Left ventricle myocardium inferior (tissue), 1 donor: Measurements from ENCODE around the gene MCCD1. TPM values are rescaled to one million over a fixed set of nuclear protein-coding genes. Genes with fewer than 3 reads are reported as not detected.
A peak's percentile ranks its signal among the peaks of the same experiment; 100 is the strongest.
"Not testable (repeated sequence)": the region's sequence is repeated elsewhere in the genome, so short reads cannot be mapped to it uniquely, and the experiment has no call there.

Experiments used
- DNase-seq: peaks from one replicate; pipeline ENCODE4 v3.0.0-alpha.2; 2020
- H3K27ac ChIP-seq: fragments of 200-600 bp; replicated peaks from 2 replicates; pipeline ENCODE4 v1.8.0; 2021
- H3K27me3 ChIP-seq: fragments of 200-600 bp; 2 replicates; pipeline ENCODE4 v1.8.0; 2021; ENCODE audit warnings: low read depth
- H3K36me3 ChIP-seq: fragments of 200-600 bp; 2 replicates; pipeline ENCODE4 v1.8.0; 2021
- H3K4me1 ChIP-seq: fragments of 200-600 bp; 2 replicates; pipeline ENCODE4 v1.8.0; 2021
- H3K4me3 ChIP-seq: fragments of 200-600 bp; 2 replicates; pipeline ENCODE4 v1.8.0; 2021; ENCODE audit warnings: mild to moderate bottlenecking, moderate library complexity
- H3K9me3 ChIP-seq: fragments of 200-600 bp; replicated peaks from 2 replicates; pipeline ENCODE4 v1.8.0; 2021
- CTCF ChIP-seq: fragments of 200-600 bp; IDR thresholded peaks from 2 replicates; pipeline ENCODE4 v1.8.0; 2021; ENCODE audit warnings: antibody characterized with exemption, mild to moderate bottlenecking, borderline replicate concordance
- intact Hi-C: fragments of 100-400 bp; cut with micrococcal nuclease; formaldehyde crosslinking; loops from one replicate; pipeline ENCODE4 v1.11.0; 2022
- total RNA-seq: library from RNA; stranded (reverse); fragmentation: NEBNext Ultra II Directional; extraction: Animal tissue kit (Norgen Biotek cat#: 25700); gene quantifications from one replicate; pipeline ENCODE4 v1.2.1, GENCODE V29; 2021
- donor health status: DM: no; HTN: yes; CAD: no; lungs with severe emphysema.

Gene MCCD1
- total RNA-seq, 1 donor from 2014 or later, result not detected

- H3K27ac ChIP-seq, result peak overlapping the region; percentile 93
- peaks cover 36% of the 10 kb centered on the region for H3K4me1 ChIP-seq
- no peaks in the 10 kb centered on the region for H3K9me3 ChIP-seq
- TF ChIP-seq CTCF, result no peak
- H3K27me3 ChIP-seq, result no peaks in the 10 kb centered on the region
- intact Hi-C loops, result no loop called here
- peaks cover 31% of the 10 kb centered on the region for H3K36me3 ChIP-seq
- peak overlapping the region; percentile 70 for H3K4me3 ChIP-seq
- DNase-seq, result no peak
Measured at GRCh38 chr6:31547727-31548543, 19.2 kb downstream of the MCCD1 start.

GRCh38 chr6:31548544-31548873 is 19.7 kb downstream of the MCCD1 start:
- peak overlapping the region; percentile 93 for H3K27ac ChIP-seq
- intact Hi-C loops, result no loop called here
- peaks cover 30% of the 10 kb centered on the region for H3K4me1 ChIP-seq
- no peak for DNase-seq
- H3K4me3 ChIP-seq, result peak overlapping the region; percentile 70
- TF ChIP-seq CTCF, result no peak
- H3K27me3 ChIP-seq, result no peaks in the 10 kb centered on the region
- H3K36me3 ChIP-seq, result peaks cover 35% of the 10 kb centered on the region
- no peaks in the 10 kb centered on the region for H3K9me3 ChIP-seq

- DNase-seq, result peak; percentile 46
- peak overlapping the region; percentile 49 for H3K27ac ChIP-seq
- intact Hi-C loops, H3K27me3 ChIP-seq, H3K4me3 ChIP-seq, H3K9me3 ChIP-seq: not testable (repeated sequence)
- TF ChIP-seq CTCF, result peak; percentile 58
- H3K36me3 ChIP-seq, result peaks cover 48% of the 10 kb centered on the region
- H3K4me1 ChIP-seq, result peaks cover 31% of the 10 kb centered on the region
Measured at GRCh38 chr6:31551371-31551770, 22.6 kb downstream of the MCCD1 start.

GRCh38 chr6:31556307-31556706 is 27.5 kb downstream of the MCCD1 start:
- no peak for TF ChIP-seq CTCF
- Histone ChIP-seq H3K27ac (no peak overlapping the region), H3K36me3 (peaks cover 48% of the 10 kb centered on the region), H3K4me3 (no peak overlapping the region), H3K9me3 (no peaks in the 10 kb centered on the region), H3K27me3 (no peaks in the 10 kb centered on the region), H3K4me1 (peaks cover 45% of the 10 kb centered on the region)
- intact Hi-C loops, result no loop called here
- no peak for DNase-seq

GRCh38 chr6:31557443-31558317 is 28.9 kb downstream of the MCCD1 start:
- Histone ChIP-seq H3K4me1 (peaks cover 48% of the 10 kb centered on the region), H3K36me3 (peaks cover 42% of the 10 kb centered on the region), H3K27me3 (no peaks in the 10 kb centered on the region), H3K27ac (peak overlapping the region; percentile 81), H3K4me3 (peak overlapping the region; percentile 7), H3K9me3 (no peaks in the 10 kb centered on the region)
- intact Hi-C loops, result no loop called here
- DNase-seq, result no peak
- TF ChIP-seq CTCF, result no peak
